Loucy (cell line): ENCODE data around the gene SNAPC2.

Experiments used
- H2AFZ ChIP-seq: fragments of 200-600 bp; sonication (generic); 2 replicates; pipeline ENCODE4 v1.6.0; 2016; ENCODE audit warnings: antibody characterized with exemption, mild to moderate bottlenecking, low read length, moderate library complexity
- H3F3A ChIP-seq: fragments of 200-600 bp; 2 replicates; pipeline ENCODE4 v1.6.0; 2016; ENCODE audit warnings: antibody characterized with exemption, low read depth, mild to moderate bottlenecking
- H3K27me3 ChIP-seq: fragments of 200-600 bp; sonication (generic); 2 replicates; pipeline ENCODE4 v1.6.1; 2014; ENCODE audit warnings: low read length, mild to moderate bottlenecking; ENCODE audit not compliant: insufficient read depth, poor library complexity, severe bottlenecking
- H3K36me3 ChIP-seq: fragments of 200-600 bp; sonication (generic); 2 replicates; pipeline ENCODE4 v1.6.1; 2016; ENCODE audit warnings: low read length; ENCODE audit not compliant: insufficient read depth
- H3K4me1 ChIP-seq: fragments of 200-600 bp; sonication (generic); 2 replicates; pipeline ENCODE4 v1.5.1; 2014; ENCODE audit warnings: low read length, mild to moderate bottlenecking; ENCODE audit not compliant: insufficient read depth, poor library complexity, severe bottlenecking
- H3K4me2 ChIP-seq: fragments of 200-600 bp; sonication (generic); 2 replicates; pipeline ENCODE4 v1.6.0; 2014; ENCODE audit warnings: antibody characterized with exemption, low read length, low read depth, mild to moderate bottlenecking; ENCODE audit not compliant: poor library complexity, severe bottlenecking
- H3K4me3 ChIP-seq: fragments of 200-600 bp; sonication (generic); 2 replicates; pipeline ENCODE4 v1.5.1; 2014; ENCODE audit warnings: low read length, mild to moderate bottlenecking, mixed read lengths; ENCODE audit not compliant: poor library complexity, severe bottlenecking
- H3K79me2 ChIP-seq: fragments of 200-600 bp; sonication (generic); 2 replicates; pipeline ENCODE4 v1.6.1; 2014; ENCODE audit warnings: low read length; ENCODE audit not compliant: insufficient read depth
- H3K9ac ChIP-seq: fragments of 200-600 bp; sonication (generic); 2 replicates; pipeline ENCODE4 v1.6.0; 2014; ENCODE audit warnings: mild to moderate bottlenecking, low read depth, low read length, moderate library complexity; ENCODE audit not compliant: poor library complexity, severe bottlenecking
- H3K9me2 ChIP-seq: fragments of 200-600 bp; sonication (generic); replicated peaks from 2 replicates; pipeline ENCODE4 v1.6.1; 2016; ENCODE audit warnings: low read depth, low read length, mixed read lengths
- H3K9me3 ChIP-seq: fragments of 200-600 bp; sonication (generic); 2 replicates; pipeline ENCODE4 v1.6.1; 2014; ENCODE audit warnings: mild to moderate bottlenecking, antibody characterized with exemption, low read length, low read depth; ENCODE audit not compliant: insufficient read depth
- H4K20me1 ChIP-seq: fragments of 200-600 bp; sonication (generic); 2 replicates; pipeline ENCODE4 v1.6.0; 2014; ENCODE audit warnings: antibody characterized with exemption, low read length, mild to moderate bottlenecking; ENCODE audit not compliant: insufficient read depth, poor library complexity, severe bottlenecking
- CTCF ChIP-seq: fragments of 200-600 bp; sonication (generic); conservative IDR thresholded peaks from 2 replicates; pipeline ENCODE4 v1.5.1; 2014; ENCODE audit warnings: mild to moderate bottlenecking, antibody characterized with exemption, low read length
- EZH2phosphoT487 ChIP-seq: fragments of 200-600 bp; IDR thresholded peaks from 2 replicates; pipeline ENCODE4 v1.6.1; 2018; ENCODE audit warnings: antibody characterized with exemption, mild to moderate bottlenecking, moderate library complexity, borderline replicate concordance

Gene SNAPC2

GRCh38 chr19:7895565-7895964, 24.6 kb upstream of the SNAPC2 start:
- Histone ChIP-seq H3K9ac (no peak overlapping the region), H3K4me2 (no peak overlapping the region), H4K20me1 (no peaks in the 10 kb centered on the region), H3F3A (no peaks in the 10 kb centered on the region), H3K9me3 (no peaks in the 10 kb centered on the region), H3K36me3 (no peaks in the 10 kb centered on the region), H3K79me2 (no peaks in the 10 kb centered on the region), H2AFZ (no peak overlapping the region), H3K9me2 (no peaks in the 10 kb centered on the region), H3K4me3 (no peak overlapping the region), H3K27me3 (no peaks in the 10 kb centered on the region), H3K4me1 (peaks cover 4% of the 10 kb centered on the region)
- TF ChIP-seq EZH2phosphoT487 = no peak

- H3K4me1 ChIP-seq = no peaks in the 10 kb centered on the region
- H3K4me2 ChIP-seq = no peak overlapping the region
- H3F3A ChIP-seq = no peaks in the 10 kb centered on the region
- H3K4me3 ChIP-seq = no peak overlapping the region
- no peak for TF ChIP-seq CTCF
- TF ChIP-seq EZH2phosphoT487 = no peak
- no peaks in the 10 kb centered on the region for H3K36me3 ChIP-seq
- no peaks in the 10 kb centered on the region for H3K9me3 ChIP-seq
- no peaks in the 10 kb centered on the region for H3K79me2 ChIP-seq
- H4K20me1 ChIP-seq = no peaks in the 10 kb centered on the region
- H3K9ac ChIP-seq = no peak overlapping the region
- H3K27me3 ChIP-seq = no peaks in the 10 kb centered on the region
- no peak overlapping the region for H2AFZ ChIP-seq
- no peaks in the 10 kb centered on the region for H3K9me2 ChIP-seq
Measured at GRCh38 chr19:7897292-7897691, 22.8 kb upstream of the SNAPC2 start.

GRCh38 chr19:7898967-7899366, 21.2 kb upstream of the SNAPC2 start:
- TF ChIP-seq EZH2phosphoT487 (no peak), CTCF (no peak)
- Histone ChIP-seq H3K9ac (no peak overlapping the region), H3F3A (no peaks in the 10 kb centered on the region), H4K20me1 (peaks cover under 1% of the 10 kb centered on the region), H3K9me2 (no peaks in the 10 kb centered on the region), H3K9me3 (no peaks in the 10 kb centered on the region), H3K79me2 (peaks cover 9% of the 10 kb centered on the region), H3K27me3 (no peaks in the 10 kb centered on the region), H3K36me3 (no peaks in the 10 kb centered on the region), H3K4me1 (peaks cover 6% of the 10 kb centered on the region), H3K4me2 (no peak overlapping the region), H2AFZ (no peak overlapping the region), H3K4me3 (no peak overlapping the region)

- Histone ChIP-seq H3K4me1 (peaks cover 10% of the 10 kb centered on the region), H3K9me2 (no peaks in the 10 kb centered on the region), H3K4me2 (no peak overlapping the region), H3K9me3 (no peaks in the 10 kb centered on the region), H2AFZ (no peak overlapping the region), H3K9ac (no peak overlapping the region), H3K36me3 (no peaks in the 10 kb centered on the region), H3K4me3 (no peak overlapping the region), H4K20me1 (peaks cover 9% of the 10 kb centered on the region), H3K79me2 (peaks cover 18% of the 10 kb centered on the region), H3F3A (no peaks in the 10 kb centered on the region), H3K27me3 (no peaks in the 10 kb centered on the region)
- TF ChIP-seq EZH2phosphoT487 = no peak
- TF ChIP-seq CTCF = no peak
Measured at GRCh38 chr19:7899751-7900378, 20.3 kb upstream of the SNAPC2 start.
